Brain microvascular endothelial cell (primary cell): ENCODE results near the gene MPHOSPH9.
"Not testable (repeated sequence)": the region's sequence is repeated elsewhere in the genome, so short reads cannot be mapped to it uniquely, and the experiment has no call there.

ENCODE experiments used
- DNase-seq: peaks from one replicate; pipeline ENCODE4 v3.0.0-alpha.2; 2020
- H3K27ac ChIP-seq: fragments of 250-450 bp; sonication (Bioruptor Pico); 2 replicates; pipeline ENCODE4 v1.5.1; 2020; ENCODE audit warnings: mild to moderate bottlenecking, moderate library complexity
- H3K27me3 ChIP-seq: fragments of 250-450 bp; sonication (Bioruptor Pico); replicated peaks from 2 replicates; pipeline ENCODE4 v1.5.1; 2020; ENCODE audit warnings: mild to moderate bottlenecking
- H3K36me3 ChIP-seq: fragments of 250-450 bp; sonication (Bioruptor Pico); replicated peaks from 2 replicates; pipeline ENCODE4 v1.5.1; 2020; ENCODE audit warnings: mild to moderate bottlenecking
- H3K4me3 ChIP-seq: 2 replicates; pipeline ENCODE4 v1.5.1; 2011; ENCODE audit warnings: low read depth, mild to moderate bottlenecking, control low read depth, low read length, moderate library complexity
- in situ Hi-C: cut with HindIII; loops from 2 replicates; pipeline ENCODE4 v1.10.0; 2017; ENCODE audit warnings: low sequenced_read_pairs, low pct_ligation_motif_present
- TF ChIP-seq, protein P1 (sequence below): IDR thresholded peaks from 2 replicates; pipeline ENCODE4 v1.5.1; 2011; ENCODE audit warnings: low read depth, mild to moderate bottlenecking, moderate library complexity, low read length, control low read depth, inconsistent platforms; ENCODE audit errors: missing control alignments

Gene MPHOSPH9

DNA sequence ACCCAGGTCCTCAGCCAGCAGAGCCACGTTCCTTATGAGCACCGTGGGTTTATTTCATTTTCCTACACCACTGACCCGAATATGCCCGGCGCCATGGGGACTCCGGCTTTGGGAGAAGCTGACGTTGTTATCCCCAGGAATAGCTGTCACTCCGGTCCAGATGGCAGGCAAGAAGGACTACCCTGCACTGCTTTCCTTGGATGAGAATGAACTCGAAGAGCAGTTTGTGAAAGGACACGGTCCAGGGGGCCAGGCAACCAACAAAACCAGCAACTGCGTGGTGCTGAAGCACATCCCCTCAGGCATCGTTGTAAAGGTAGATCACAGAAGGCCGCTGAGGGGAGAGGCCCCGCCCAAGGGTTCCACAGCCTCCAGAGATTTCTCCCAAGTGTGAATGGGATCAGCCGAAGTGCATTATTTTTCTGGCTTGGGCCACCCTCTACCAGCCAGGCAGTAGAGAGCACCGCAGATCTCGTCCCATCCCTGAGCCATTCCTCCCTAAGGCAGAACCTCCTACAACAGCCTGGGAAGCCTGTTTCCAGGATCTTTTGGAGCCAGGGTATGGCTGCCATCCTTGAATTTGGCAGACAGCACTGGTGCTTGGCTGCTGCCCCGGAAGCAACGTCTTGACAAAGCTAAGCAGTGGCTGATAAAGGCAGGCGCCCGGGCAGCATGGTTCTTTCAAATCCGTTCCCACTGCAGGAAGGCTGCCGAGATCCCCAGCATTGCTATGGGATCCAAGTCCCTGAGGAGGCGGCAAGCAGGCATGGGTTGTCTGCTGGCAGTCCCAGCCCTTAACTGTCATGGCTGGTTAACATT is 20.9 kb upstream of the MPHOSPH9 start:
- no peak for DNase-seq
- in situ Hi-C loops: no loop called here
- TF ChIP-seq, protein P1, sequence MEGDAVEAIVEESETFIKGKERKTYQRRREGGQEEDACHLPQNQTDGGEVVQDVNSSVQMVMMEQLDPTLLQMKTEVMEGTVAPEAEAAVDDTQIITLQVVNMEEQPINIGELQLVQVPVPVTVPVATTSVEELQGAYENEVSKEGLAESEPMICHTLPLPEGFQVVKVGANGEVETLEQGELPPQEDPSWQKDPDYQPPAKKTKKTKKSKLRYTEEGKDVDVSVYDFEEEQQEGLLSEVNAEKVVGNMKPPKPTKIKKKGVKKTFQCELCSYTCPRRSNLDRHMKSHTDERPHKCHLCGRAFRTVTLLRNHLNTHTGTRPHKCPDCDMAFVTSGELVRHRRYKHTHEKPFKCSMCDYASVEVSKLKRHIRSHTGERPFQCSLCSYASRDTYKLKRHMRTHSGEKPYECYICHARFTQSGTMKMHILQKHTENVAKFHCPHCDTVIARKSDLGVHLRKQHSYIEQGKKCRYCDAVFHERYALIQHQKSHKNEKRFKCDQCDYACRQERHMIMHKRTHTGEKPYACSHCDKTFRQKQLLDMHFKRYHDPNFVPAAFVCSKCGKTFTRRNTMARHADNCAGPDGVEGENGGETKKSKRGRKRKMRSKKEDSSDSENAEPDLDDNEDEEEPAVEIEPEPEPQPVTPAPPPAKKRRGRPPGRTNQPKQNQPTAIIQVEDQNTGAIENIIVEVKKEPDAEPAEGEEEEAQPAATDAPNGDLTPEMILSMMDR: no peak
- no peak overlapping the region for H3K27ac ChIP-seq
- H3K4me3 ChIP-seq: no peak overlapping the region
- no peaks in the 10 kb centered on the region for H3K27me3 ChIP-seq
- H3K36me3 ChIP-seq: peaks cover 45% of the 10 kb centered on the region

DNA sequence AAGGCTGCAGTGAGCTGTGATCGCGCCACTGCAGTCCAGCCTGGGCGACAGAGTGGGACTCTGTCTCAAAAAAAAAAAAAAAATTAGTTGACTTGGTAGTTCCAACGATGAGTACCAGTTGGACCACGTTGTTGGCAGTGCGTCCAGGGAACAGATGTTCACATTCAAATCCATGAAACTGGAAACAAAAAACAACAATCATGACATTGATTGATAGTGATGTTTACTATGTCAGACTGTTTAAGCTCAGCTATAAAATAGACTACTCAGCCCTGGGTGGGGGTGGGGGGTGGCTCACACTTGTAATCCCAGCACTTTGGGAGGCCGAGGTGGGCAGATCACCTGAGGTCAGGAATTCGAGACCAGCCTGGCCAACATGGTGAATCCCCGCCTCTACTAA is 19.4 kb upstream of the MPHOSPH9 start:
- in situ Hi-C loops: not testable (repeated sequence)

DNA sequence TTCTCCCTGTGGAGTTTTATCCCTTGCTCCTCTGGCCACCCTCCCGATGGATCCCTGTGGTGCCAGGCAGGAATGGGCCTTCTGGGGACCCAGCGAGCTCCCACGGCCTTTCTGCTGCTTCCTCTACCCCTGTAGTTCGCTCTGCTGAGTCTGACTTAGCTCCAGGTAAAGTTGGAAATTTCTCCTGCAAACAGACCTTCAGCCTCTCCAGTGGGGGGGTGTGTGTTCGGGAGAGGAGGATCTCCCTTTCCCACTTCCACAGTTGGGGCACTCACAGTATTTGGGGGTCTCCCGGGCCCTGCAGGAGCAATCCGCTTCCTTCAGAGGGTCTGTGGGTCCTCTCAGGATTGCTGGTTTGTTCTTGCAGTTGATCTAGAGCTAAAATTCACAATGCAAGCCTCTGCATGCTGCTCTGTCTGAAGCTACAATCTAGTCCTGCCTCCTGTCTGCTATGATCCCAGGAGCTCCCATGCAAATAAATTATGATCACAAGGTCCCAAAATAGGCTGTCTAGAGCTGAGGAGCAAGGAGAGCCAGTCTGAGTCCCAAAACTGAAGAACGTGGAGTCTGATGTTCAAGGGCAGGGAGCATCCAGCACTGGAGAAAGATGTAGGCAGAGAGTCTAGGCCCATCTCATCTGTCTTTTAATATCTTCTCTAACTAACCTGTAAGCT is 18.6 kb upstream of the MPHOSPH9 start:
- no peak for DNase-seq
- Histone ChIP-seq H3K27ac (no peak overlapping the region), H3K4me3 (no peak overlapping the region), H3K27me3 (no peaks in the 10 kb centered on the region), H3K36me3 (peaks cover 27% of the 10 kb centered on the region)
- TF ChIP-seq, protein P1: no peak
- in situ Hi-C loops: no loop called here

More for the DNA sequence above, 19.4 kb upstream of the MPHOSPH9 start:
- H3K27ac ChIP-seq, H3K4me3 ChIP-seq, H3K27me3 ChIP-seq, DNase-seq: not testable (repeated sequence)
- H3K36me3 ChIP-seq: peaks cover 35% of the 10 kb centered on the region

DNA sequence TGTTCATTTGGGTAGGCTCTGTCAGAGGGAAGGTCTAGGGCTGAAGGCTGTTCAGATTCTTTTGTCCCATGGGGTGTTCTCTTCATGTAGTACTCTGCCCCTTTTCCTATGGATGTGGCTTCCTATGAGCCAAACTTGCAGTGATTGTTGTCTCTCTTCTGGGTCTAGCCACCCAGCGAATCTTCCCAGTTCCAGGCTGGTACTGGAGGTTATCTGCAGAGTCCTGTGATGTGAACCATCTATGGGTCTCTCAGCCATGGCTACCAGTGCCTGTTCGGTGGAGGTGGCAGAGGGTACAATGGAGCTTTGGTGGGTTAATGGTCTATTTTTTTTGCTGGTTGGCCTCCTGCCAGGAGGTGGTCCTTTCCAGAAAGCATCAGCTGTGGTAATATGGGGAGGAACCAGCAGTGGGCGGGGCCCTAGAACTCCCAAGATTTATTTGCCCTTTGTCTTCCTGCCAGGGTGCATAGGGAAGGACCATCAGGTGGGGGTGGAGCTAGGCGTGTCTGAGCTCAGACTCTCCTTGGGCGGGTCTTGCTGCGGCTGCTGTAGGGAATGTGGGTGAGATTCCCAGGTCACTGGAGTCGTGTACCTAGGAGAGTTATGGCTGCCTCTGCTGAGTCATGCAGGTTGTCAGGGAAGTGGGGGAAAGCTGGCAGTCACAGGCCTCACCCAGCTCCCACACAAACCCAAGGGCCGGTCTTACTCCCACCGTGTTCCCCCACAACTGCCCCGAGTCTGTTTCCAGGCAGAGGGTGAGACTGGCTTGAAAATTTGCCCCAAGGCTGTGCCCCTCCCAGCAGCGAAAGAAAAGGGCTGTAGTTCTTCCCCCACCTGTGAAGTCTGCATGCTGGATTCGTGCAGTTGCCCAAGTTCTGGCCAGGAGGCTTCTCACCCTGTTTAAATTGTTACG is 17.8 kb upstream of the MPHOSPH9 start:
- H3K27ac ChIP-seq: no peak overlapping the region
- TF ChIP-seq, protein P1: no peak
- in situ Hi-C loops: no loop called here
- H3K27me3 ChIP-seq: no peaks in the 10 kb centered on the region
- peaks cover 19% of the 10 kb centered on the region for H3K36me3 ChIP-seq
- no peak overlapping the region for H3K4me3 ChIP-seq
- no peak for DNase-seq

DNA sequence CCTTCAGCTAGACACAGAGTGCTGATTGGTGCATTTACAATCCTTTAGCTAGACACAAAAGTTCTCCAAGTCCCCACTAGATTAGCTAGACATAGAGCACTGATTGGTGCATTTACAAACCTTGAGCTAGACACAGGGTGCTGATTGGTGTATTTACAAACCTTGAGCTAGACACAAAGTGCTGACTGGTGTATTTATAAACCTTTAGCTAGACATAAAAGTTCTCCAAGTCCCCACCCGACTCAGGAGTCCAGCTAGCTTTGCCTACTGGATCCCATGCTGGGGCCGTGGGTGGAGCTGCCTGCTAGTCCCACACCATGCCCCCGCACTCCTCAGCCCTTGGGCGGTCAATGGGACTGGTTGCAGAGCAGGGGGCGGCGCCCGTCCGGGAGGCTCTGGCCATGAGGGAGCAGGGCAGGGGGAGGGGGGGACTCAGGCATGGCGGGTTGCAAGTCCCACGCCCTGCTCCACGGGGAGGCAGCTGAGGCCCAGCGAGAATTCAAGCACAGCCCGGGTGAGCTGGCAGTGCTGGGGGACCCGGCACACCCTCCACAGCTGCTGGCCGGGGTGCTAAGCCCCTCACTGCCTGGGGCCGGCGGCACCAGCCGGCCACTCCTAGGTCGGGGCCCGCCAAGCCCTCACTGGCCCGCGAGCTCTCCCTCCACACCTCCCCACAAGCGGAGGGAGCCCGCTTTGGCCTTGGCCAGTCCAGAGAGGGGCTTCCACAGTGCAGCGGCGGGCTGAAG is 16.2 kb upstream of the MPHOSPH9 start:
- H3K27me3 ChIP-seq, DNase-seq, in situ Hi-C loops, H3K4me3 ChIP-seq, H3K27ac ChIP-seq: not testable (repeated sequence)
- H3K36me3 ChIP-seq: peaks cover 12% of the 10 kb centered on the region

DNA sequence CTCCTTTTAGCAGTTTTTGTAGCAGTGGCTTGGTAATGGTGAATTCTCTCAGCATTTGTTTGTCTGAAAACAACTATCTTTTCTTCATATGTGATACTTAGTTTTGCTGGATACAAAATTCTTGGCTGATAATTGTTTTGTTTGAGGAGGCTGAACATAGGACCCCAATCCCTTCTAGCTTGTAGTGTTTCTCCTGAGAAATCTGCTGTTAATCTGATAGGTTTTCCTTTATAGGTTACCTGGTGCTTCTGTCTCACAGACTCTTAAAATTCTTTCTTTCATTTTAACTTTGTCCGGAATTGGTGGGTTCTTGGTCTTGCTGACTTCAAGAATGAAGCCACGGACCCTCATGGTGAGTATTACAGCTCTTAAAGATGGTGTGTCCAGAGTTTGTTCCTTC is 15.2 kb upstream of the MPHOSPH9 start:
- H3K27me3 ChIP-seq, DNase-seq, H3K27ac ChIP-seq, in situ Hi-C loops, H3K36me3 ChIP-seq, H3K4me3 ChIP-seq: not testable (repeated sequence)
